SK-N-SH (cell line): ENCODE results near the gene BMI1. TPM values are rescaled to one million over a fixed set of nuclear protein-coding genes. Genes with fewer than 3 reads are reported as not detected.

ENCODE experiments used
- CTCF ChIA-PET: fragments of 300-600, 350-600 bp; formaldehyde crosslinking; extraction: SDS; loops from one replicate; lab custom pipeline; 2021; lab: Yijun Ruan, JAX
- POLR2A ChIA-PET: fragments of 350-600 bp; sonication (Branson Sonifier 250); formaldehyde crosslinking; extraction: SDS; loops from one replicate; lab custom pipeline; 2020; ENCODE audit warnings: antibody characterized with exemption, inconsistent platforms; lab: Yijun Ruan, JAX
- DNase-seq: peaks from one replicate; pipeline ENCODE4 v3.0.0; 2012
- H2AFZ ChIP-seq: fragments of 200-600 bp; sonication (generic); 2 replicates; pipeline ENCODE4 v1.8.1; 2016; ENCODE audit warnings: antibody characterized with exemption, mild to moderate bottlenecking, low read depth
- H3F3A ChIP-seq: fragments of 200-600 bp; sonication (generic); replicated peaks from 2 replicates; pipeline ENCODE3; 2016; ENCODE audit warnings: antibody characterized with exemption, mild to moderate bottlenecking; ENCODE audit not compliant: insufficient read depth
- H3K27ac ChIP-seq, 2 experiments: fragments of 200-500 bp in 1 of 2; fragments of 200-600 bp in 1 of 2; sonication (Bioruptor generic) in 1 of 2; sonication (generic), shearing (Covaris generic) in 1 of 2; 2 replicates each; pipeline versions ENCODE4 v1.5.1 to v1.6.1; 2014 to 2016; ENCODE audit warnings: low read depth in 2 of 2, inconsistent platforms in 1 of 2, low read length in 1 of 2, mild to moderate bottlenecking in 1 of 2, mixed read lengths in 1 of 2
- H3K27me3 ChIP-seq: fragments of 200-600 bp; sonication (generic), shearing (Covaris generic); 2 replicates; pipeline ENCODE4 v1.6.1; 2016; ENCODE audit warnings: mixed run types; ENCODE audit not compliant: insufficient read depth
- H3K36me3 ChIP-seq, 2 experiments: fragments of 200-500 bp in 1 of 2; fragments of 200-600 bp in 1 of 2; sonication (Bioruptor generic) in 1 of 2; sonication (generic) in 1 of 2; replicated peaks in 1 of 2; 2 replicates each; pipeline versions ENCODE3 to v1.5.1; 2014 to 2016; ENCODE audit warnings: low read length in 1 of 2, mild to moderate bottlenecking in 1 of 2; ENCODE audit not compliant: insufficient read depth in 2 of 2, control insufficient read depth in 1 of 2
- H3K4me1 ChIP-seq, 2 experiments: fragments of 200-500 bp in 1 of 2; fragments of 200-600 bp in 1 of 2; sonication (Bioruptor generic) in 1 of 2; sonication (generic), shearing (Covaris generic) in 1 of 2; 2 replicates each; pipeline versions ENCODE4 v1.5.1 to v1.6.1; 2014 to 2016; ENCODE audit warnings: low read depth in 1 of 2, low read length in 1 of 2, mixed run types in 1 of 2; ENCODE audit not compliant: insufficient read depth in 2 of 2, control insufficient read depth in 1 of 2
- H3K4me2 ChIP-seq: fragments of 200-600 bp; sonication (generic), shearing (Covaris generic); 2 replicates; pipeline ENCODE4 v1.6.1; 2017; ENCODE audit warnings: mixed run types
- H3K4me3 ChIP-seq, 2 experiments: fragments of 200-500 bp in 1 of 2; fragments of 200-600 bp in 1 of 2; sonication (Bioruptor generic) in 1 of 2; sonication (generic), shearing (Covaris generic) in 1 of 2; 2 replicates each; pipeline versions ENCODE4 v1.5.1 to v1.8.1; 2014 to 2016; ENCODE audit warnings: low read depth in 2 of 2, inconsistent platforms in 1 of 2, low read length in 1 of 2, mild to moderate bottlenecking in 1 of 2, mixed read lengths in 1 of 2, moderate library complexity in 1 of 2
- H3K79me2 ChIP-seq: fragments of 200-600 bp; sonication (generic); 2 replicates; pipeline ENCODE4 v1.8.1; 2017; ENCODE audit warnings: mild to moderate bottlenecking; ENCODE audit not compliant: insufficient read depth
- H3K9ac ChIP-seq: fragments of 200-600 bp; sonication (generic); 2 replicates; pipeline ENCODE4 v1.6.1; 2017; ENCODE audit warnings: mixed run types
- H3K9me2 ChIP-seq: fragments of 200-600 bp; sonication (generic); 2 replicates; pipeline ENCODE4 v1.6.1; 2017; ENCODE audit warnings: mixed run types
- H3K9me3 ChIP-seq: fragments of 200-600 bp; sonication (generic); 2 replicates; pipeline ENCODE4 v1.6.1; 2017; ENCODE audit warnings: mixed run types, mild to moderate bottlenecking, moderate library complexity
- H4K20me1 ChIP-seq: fragments of 200-600 bp; sonication (generic); 2 replicates; pipeline ENCODE4 v1.6.1; 2017; ENCODE audit warnings: mild to moderate bottlenecking, mixed run types; ENCODE audit not compliant: insufficient read depth
- EZH2phosphoT487 ChIP-seq: fragments of 200-600 bp; sonication (generic); IDR thresholded peaks from 2 replicates; pipeline ENCODE4 v1.6.1; 2017; ENCODE audit warnings: low read depth, mixed run types, mild to moderate bottlenecking, antibody characterized with exemption, moderate library complexity, borderline replicate concordance
- FOXJ3 ChIP-seq: sonication (generic); formaldehyde crosslinking; IDR thresholded peaks from 2 replicates; pipeline ENCODE4 v1.5.1; 2020; ENCODE audit warnings: mild to moderate bottlenecking, missing genetic modification reagents
- FOXM1 ChIP-seq: IDR thresholded peaks from 2 replicates; pipeline ENCODE4 v1.4.0; 2012; ENCODE audit warnings: low read depth, mild to moderate bottlenecking
- GABPA ChIP-seq: IDR thresholded peaks from 2 replicates; pipeline ENCODE4 v1.4.0; 2012; ENCODE audit warnings: low read depth, mild to moderate bottlenecking
- JUND ChIP-seq: IDR thresholded peaks from 2 replicates; pipeline ENCODE4 v1.4.0; 2012
- MEF2A ChIP-seq: IDR thresholded peaks from 2 replicates; pipeline ENCODE4 v1.4.0; 2012; ENCODE audit warnings: low read depth, borderline replicate concordance
- NFIC ChIP-seq: IDR thresholded peaks from 2 replicates; pipeline ENCODE4 v1.4.0; 2012; ENCODE audit warnings: borderline replicate concordance
- POLR2AphosphoS5 ChIP-seq: IDR thresholded peaks from 2 replicates; pipeline ENCODE4 v1.6.1; 2012; ENCODE audit warnings: low read depth, low read length
- RAD21 ChIP-seq: IDR thresholded peaks from 2 replicates; pipeline ENCODE4 v1.6.1; 2012; ENCODE audit warnings: mild to moderate bottlenecking, low read length
- RCOR1 ChIP-seq: fragments of 150-350 bp; IDR thresholded peaks from 2 replicates; pipeline ENCODE4 v1.6.1; 2017; ENCODE audit warnings: antibody characterized with exemption, low read length
- SMC3 ChIP-seq: IDR thresholded peaks from 2 replicates; pipeline ENCODE4 v1.6.1; 2012; ENCODE audit warnings: low read depth, low read length, improper control_type of control experiment
- WGBS: methylation state at CpG from one replicate; pipeline ENCODE4 v1.1.6; 2017; ENCODE audit warnings: low lambda C conversion rate; 5-methylcytosine and 5-hydroxymethylcytosine counted together
- polyA plus RNA-seq, 3 experiments: library from polyadenylated mRNA; depleted of rRNA; stranded (reverse); fragments of >200 nt; gene quantifications; 2 replicates each; pipeline ENCODE4 v1.2.3, GENCODE V29; 2012
- TF ChIP-seq, protein P1 (sequence below): IDR thresholded peaks from 2 replicates; pipeline ENCODE4; 2012
- TF ChIP-seq, protein P2 (sequence below): fragments of 150-350 bp; IDR thresholded peaks from 2 replicates; pipeline ENCODE4 v1.6.1; 2017; ENCODE audit warnings: antibody characterized with exemption, low read length, low read depth, borderline replicate concordance

BMI1 gene
- polyA plus RNA-seq, 1 of the 3 experiments (the other 2 are of a cell fraction): 15.5 TPM

DNA sequence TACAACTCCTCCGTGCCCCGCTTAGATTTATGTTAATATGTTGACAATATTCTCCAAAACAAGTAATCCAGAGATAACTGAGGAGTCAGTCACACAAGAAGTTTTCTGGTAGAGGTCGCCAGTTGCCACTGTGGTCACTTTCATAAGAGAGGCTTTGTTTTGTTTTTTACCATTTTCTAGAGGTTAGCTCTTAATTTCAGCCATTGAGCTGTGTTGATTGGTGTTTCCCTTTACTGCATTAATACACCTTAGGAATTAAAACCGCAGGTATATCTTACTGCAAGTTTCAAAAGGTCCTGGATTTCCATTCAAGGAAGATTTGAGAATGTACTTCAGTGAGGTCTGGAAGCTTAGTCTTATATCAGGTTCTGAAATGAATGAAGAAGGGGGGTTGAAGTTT lies 3.5 kb downstream of the BMI1 start (continued):
- TF ChIP-seq, protein P1, sequence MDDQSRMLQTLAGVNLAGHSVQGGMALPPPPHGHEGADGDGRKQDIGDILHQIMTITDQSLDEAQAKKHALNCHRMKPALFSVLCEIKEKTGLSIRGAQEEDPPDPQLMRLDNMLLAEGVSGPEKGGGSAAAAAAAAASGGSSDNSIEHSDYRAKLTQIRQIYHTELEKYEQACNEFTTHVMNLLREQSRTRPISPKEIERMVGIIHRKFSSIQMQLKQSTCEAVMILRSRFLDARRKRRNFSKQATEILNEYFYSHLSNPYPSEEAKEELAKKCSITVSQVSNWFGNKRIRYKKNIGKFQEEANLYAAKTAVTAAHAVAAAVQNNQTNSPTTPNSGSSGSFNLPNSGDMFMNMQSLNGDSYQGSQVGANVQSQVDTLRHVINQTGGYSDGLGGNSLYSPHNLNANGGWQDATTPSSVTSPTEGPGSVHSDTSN: no peak
- TF ChIP-seq RCOR1 (no peak), JUND (no peak), RAD21 (no peak), MEF2A (no peak), GABPA (no peak), SMC3 (no peak)

DNA sequence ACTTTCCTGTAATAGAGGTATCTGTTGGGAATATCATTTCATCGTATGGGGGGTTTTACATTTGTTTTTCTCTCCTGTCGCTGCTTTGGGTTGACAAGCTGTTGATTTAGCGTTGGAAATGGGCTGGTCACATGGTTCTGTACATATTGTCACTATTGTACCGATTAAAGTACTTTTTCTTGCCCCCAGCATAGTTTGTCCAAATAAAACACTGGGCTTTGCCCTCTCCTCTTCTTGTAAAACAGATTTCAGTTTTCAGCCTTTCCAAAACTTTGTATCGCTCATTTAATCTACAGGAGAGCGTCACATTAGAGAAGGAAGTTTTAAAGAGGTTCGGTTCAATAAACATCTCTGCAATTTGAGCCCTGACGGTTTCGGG lies 4.0 kb downstream of the BMI1 start:
- H3K4me1 ChIP-seq: peaks cover 0 to 12% of the 10 kb centered on the region in 2 experiments; a peak in 2 of 4 replicates
- peak overlapping the region; percentile 80 for H3K4me2 ChIP-seq
- ChIA-PET POLR2A (interaction anchor here (0.9 to 1.4 kb wide), 2 partner anchors 9 to 230 kb away, joined by 3 to 5 read pairs; partner anchors contain the start of gene COMMD3), CTCF (interaction anchor here (0.9 to 1.0 kb wide), 2 partner anchors 15 to 663 kb away, joined by 3 read pairs; no protein-coding TSS in a partner anchor)
- 15% methylated on average over 9 of the region's 9 CpGs for WGBS
- H3K79me2 ChIP-seq: peaks cover 27% of the 10 kb centered on the region
- H3K9ac ChIP-seq: peak overlapping the region; percentile 23; the same call in 1 of the 2 replicates
- H3K36me3 ChIP-seq: peaks cover 28 to 33% of the 10 kb centered on the region in 2 experiments
- peaks cover 23% of the 10 kb centered on the region for H4K20me1 ChIP-seq
- H3K27ac ChIP-seq: no peak overlapping the region
- H3K9me2 ChIP-seq: no peaks in the 10 kb centered on the region
- TF ChIP-seq, protein P2, sequence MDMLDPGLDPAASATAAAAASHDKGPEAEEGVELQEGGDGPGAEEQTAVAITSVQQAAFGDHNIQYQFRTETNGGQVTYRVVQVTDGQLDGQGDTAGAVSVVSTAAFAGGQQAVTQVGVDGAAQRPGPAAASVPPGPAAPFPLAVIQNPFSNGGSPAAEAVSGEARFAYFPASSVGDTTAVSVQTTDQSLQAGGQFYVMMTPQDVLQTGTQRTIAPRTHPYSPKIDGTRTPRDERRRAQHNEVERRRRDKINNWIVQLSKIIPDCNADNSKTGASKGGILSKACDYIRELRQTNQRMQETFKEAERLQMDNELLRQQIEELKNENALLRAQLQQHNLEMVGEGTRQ: no peak
- TF ChIP-seq NFIC: no peak
- no peak for TF ChIP-seq EZH2phosphoT487
- TF ChIP-seq FOXM1: no peak
- no peak for TF ChIP-seq MEF2A
- TF ChIP-seq FOXJ3 (CRISPR knock-in tag): no peak
- no peak for TF ChIP-seq POLR2AphosphoS5
- H3K27me3 ChIP-seq: peaks cover 11% of the 10 kb centered on the region
- H3K9me3 ChIP-seq: no peaks in the 10 kb centered on the region
- H2AFZ ChIP-seq: 0 out of 2 replicates have a peak overlapping the region, but pooled peaks have one; percentile 3
- H3F3A ChIP-seq: peaks cover 8% of the 10 kb centered on the region
- peak overlapping the region; percentile 64 to 67 for H3K4me3 ChIP-seq
- DNase-seq: no peak
